ENCODE data around the gene GAB1.
A peak's percentile ranks its signal among the peaks of the same experiment; 100 is the strongest.

Gene GAB1

DNA sequence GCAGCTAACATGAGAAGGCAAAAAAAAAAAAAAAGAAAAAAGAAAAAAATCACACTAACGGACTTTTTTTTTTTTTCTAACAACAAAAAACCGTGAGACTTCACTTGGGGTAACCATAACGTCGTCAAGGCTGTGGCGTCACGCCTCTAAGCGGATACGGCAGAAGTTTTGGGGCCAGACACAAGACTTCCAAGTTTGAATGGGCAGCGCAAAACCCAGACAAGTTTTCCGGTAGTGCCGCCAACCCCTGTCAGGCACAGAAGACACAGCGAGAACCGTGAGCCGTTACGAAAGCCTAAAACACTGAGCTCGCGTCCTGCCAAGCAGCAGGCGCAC lies 176.3 kb downstream of the GAB1 start:
- DNase-seq, result no peak

DNA sequence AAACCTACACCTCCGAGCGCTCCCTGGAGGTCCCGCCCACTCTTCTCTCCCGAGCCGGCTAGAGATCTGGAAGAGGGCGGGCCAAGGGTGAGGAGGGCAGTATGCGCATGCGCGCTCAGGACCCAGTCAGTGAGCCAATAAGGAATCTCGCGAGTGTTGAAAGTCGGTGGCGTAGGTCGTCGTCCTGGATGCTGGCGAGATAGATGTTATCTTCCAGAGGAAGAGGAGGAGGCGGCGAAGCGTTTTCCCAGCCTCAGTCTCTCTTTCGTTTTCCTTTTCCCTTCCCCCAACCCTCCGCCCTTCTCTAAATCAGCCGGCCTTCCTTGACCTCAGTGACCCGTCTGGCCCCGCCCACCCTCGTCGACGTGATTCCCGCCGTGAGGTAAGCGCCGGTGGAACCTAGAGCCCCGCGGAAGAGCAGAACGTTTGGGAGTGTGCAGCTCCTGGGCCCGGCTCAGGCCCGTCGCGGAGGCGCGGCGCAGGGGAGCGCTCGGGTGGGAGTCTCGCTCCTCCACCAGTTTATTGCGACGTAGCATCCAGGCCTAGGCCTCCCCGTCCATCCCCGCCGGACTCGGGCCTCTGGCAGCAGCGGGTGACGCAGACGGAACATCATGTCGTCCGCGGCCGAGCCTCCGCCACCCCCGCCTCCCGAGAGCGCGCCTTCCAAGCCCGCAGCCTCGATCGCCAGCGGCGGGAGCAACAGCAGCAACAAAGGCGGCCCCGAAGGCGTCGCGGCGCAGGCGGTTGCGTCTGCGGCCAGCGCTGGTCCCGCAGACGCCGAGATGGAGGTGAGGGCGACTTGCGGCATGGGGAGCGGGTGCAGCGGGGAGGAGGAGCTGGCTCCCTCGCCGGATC lies 176.9 kb downstream of the GAB1 start, which contains the start of gene SMARCA5:
SMARCA5 (plus strand) TSS at position 389 of the 855 bp plus-strand sequence; CDS start at position 612, 223 bp downstream.
- DNase-seq, result peak; percentile 87

GRCh38 chr4:143514169-143514495 lies 177.5 kb downstream of the GAB1 start:
- DNase-seq, result no peak

DNA sequence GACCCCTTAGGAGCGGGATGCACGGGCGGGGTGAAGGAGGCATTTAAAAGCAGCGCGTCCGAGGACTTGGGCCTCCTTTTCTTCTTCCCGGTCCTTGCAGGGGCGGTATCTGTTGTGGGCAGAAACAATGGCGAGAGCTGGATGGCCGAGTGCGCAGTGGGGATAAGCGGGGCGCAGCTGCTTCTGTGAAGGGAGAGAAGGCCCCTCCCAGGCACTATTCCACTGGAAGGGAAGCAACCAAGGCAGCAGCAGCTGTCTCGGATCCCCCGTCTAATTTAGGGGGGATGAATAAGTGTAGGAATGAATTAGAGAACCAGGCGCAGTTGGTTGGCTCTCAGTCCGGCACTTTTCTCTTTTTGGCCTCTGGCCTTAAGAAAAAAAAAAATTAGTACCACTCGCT lies 177.8 kb downstream of the GAB1 start:
- no peak for DNase-seq

GRCh38 chr4:143514901-143515300 lies 178.2 kb downstream of the GAB1 start:
- DNase-seq, result no peak

- no peak for DNase-seq
Observed at GRCh38 chr4:143515905-143516304, 179.2 kb downstream of the GAB1 start.

DNA sequence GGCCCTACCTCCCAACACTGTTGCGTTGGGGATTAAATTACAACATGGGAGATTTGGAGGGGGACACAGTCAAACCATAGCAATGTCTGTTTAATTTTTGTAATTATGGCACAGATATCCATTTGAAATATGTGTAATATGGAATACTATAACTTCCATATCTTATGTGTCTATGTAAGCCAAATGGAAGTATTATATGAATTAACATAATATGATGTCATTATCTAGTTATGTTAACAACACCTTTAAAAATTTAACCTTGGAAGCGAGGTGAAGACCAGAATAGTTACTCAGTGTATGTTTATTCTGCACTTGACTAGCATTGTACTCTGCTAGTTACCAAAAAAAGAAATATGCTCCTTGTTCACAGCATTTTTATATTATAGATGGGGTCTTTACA lies 181.1 kb downstream of the GAB1 start:
- no peak for DNase-seq

Data from NCI-H774 (cell line).